GM18508 (cell line): ENCODE measurements around the gene IQCN.

ENCODE experiments used
- ATAC-seq: cut with Tn5 transposase; IDR thresholded peaks from one replicate; pipeline ENCODE4 v1.9.1; 2021; ENCODE audit warnings: moderate number of reproducible peaks; ENCODE audit not compliant: insufficient read depth, unreplicated experiment

The IQCN gene

DNA sequence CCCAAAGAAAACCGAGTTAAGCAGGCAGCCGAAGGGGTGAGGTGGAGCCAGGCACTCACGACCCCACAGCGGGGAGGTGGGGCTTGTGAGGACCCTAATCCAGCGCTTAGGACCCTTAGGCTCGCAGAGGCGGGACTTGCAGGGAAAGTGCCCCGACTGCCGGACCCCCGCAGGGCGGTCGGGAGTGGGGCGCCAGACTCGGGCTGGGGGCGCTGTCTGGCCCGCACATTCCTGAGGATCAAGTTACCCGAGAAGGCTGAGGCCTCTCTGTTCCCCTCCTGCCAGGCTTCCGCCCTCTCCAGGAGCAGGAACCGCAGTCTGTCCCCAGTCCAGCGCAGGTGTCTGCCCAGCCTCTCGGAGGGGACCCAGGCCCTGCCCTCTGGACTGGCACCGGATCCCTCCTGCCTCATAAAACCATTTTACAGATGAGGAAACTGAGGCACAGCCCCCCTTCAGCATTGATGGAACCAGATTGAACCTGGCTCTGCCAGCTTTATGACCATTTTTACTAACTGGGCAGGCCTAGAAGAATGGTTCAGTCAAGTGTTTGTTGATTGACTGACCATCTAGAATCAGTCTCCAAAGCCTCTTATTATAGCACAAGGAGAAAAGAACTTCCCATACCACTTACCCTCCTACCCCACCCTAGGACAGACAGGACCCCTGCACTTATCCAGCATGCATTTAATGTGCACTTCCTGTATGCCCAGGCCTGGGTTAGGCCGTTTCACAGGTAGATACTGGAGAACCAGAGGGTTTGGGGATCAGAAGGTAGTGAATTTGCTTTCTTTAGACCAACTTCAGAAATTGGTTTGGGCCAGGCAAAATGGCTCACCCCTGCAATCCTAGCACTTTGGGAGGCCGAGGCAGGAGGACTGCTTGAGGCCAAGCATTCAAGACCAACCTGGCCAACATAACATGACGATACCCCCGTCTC lies 13.9 kb upstream of the IQCN start:
- no peak for ATAC-seq

DNA sequence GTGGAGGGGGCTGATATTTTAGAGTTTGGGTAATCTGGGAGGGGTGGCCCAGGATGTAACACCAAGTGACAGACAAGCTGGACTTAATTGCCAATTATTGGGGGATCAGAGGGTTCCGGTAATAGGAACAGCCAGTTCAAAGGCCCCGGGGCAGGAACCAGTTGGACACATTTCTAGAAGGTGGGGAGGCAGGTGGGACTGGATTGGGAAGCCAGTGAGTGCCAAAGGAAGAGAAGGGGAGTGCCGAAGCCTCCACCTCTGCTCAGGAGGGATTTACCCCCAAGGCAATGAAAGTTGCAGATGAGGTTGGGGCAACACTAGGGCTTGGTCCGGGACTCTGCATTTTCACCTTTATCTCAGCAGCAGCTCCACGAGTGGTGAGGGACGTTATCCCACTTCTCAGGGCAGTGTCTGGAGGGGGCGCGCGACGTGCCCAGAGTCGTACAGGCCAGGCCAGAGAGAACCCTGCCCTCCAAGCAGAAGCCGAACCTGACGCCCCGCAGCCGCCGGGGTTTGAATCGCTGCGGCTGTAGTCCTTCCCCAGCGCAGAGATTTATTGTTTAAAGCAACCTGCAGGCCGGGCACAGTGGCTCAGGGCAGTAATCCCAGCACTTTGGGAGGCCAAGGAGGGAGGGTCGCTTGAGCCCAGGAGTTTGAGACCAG lies 12.9 kb upstream of the IQCN start:
- ATAC-seq: no peak

DNA sequence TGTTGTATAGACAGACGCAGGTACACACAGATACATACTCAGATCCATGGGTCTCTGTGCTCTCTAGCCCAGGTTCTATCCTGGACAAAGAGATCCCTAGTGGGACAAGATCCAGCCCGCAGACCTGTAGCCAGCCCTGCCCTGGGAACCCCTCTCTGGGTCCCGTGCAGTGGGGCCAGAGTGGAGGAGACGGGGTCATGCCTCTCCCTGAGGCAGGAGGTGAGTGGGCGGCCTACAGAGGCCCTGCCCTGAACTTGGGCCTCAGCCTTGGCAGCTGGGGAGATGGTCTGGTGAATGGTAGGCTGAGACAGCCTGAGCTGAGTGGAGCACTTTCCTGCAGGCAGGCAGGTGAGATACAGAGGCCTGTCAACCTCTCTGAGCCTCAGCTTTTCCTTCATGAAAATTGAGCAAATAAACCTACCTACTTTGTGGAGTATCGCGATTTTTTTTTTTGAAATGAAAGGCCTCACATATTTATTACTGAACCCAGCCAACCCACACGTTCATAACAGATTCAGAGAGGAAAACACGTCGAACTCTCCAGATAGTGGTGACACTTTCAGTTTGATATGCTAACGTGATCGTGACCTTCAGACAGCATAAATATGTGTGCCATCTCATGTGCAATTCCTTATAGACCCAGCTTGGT lies 10.6 kb upstream of the IQCN start:
- ATAC-seq: no peak

- no peak for ATAC-seq
These were observed 9.1 kb upstream of the IQCN start for GRCh38 chr19:18283338-18283737.

- ATAC-seq: no peak
These were observed 8.5 kb upstream of the IQCN start for GRCh38 chr19:18282788-18283141.

- ATAC-seq: peak; percentile 14
These were observed 8.0 kb upstream of the IQCN start for GRCh38 chr19:18282021-18282787.

- peak; percentile 41 for ATAC-seq
These were observed 7.1 kb upstream of the IQCN start, which contains the start of gene JUND for GRCh38 chr19:18281082-18282020. JUND (minus strand) TSS chr19:18281622; CDS start chr19:18281484, 138 bp downstream.

DNA sequence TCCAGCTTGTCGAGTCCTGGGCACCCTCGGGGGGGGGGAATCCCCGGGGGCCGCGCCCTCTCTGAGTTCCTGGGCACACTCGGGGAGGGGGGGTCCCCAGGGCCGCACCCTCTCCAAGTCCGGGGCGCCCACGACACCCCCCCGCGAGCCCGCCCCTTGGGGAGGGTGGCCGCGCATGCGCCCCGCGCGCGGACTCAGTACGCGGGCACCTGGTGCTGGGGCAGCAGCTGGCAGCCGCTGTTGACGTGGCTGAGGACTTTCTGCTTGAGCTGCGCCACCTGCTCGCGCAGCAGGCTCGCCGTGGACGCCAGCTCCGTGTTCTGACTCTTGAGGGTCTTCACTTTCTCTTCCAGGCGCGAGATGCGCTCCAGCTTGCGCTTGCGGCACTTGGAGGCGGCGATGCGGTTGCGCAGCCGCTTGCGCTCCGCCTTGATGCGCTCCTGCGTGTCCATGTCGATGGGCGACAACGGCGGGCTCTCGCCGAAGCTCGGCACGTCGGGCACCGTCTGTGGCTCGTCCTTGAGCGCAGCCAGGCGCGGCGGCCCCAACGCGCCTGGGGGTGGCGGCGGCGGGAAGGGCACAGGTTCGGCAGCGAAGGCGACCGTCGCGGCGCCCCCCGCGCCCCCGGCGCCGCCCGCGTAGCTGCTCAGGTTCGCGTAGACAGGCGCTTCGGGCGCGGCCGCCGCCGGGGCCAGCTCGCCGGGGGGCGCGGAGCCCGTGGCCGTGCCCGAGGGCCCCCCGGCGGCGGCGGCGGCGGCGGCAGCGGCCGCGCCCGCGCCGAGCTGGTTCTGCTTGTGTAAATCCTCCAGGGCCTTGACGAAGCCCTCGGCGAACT lies 6.2 kb upstream of the IQCN start:
- no peak for ATAC-seq

GRCh38 chr19:18279516-18280246 lies 5.4 kb upstream of the IQCN start:
- ATAC-seq: no peak

- no peak for ATAC-seq
These were observed 4.9 kb upstream of the IQCN start for GRCh38 chr19:18279266-18279515.

DNA sequence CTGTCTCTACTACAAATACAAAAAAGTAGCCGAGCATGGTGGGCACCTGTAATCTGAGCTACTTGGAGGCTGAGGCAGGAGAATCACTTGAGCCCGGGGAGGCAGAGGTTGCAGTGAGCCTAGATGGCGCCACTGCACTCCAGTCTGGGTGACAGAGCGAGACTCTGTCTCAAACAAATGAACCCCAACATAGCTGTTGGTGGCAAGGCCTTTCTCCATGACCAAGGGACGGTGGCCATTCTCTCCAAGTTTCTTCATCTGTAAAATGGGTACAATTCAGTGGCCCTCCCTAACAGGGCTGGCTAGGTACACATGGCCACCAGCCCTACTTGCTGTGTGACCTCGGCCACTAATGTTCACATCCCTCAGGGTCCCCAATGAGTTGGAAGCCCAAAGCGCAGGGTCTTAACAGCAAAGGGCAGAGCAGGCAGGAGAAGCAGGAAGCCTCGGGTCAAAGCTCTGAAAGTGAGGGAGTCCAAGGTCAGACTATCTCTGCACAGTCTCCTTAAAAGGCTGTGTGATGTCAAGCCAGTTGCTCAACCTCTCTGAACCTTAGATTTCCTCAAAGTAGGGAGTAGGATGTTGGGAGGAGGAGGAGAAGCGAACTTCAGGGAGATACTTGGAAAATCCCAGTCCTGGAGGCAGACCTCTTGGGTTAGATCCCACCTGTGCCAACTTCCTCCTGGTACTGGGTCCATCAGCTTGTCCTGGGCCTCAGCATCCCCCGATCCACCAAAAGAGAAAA lies 4.4 kb upstream of the IQCN start:
- ATAC-seq: no peak

- no peak for ATAC-seq
These were observed 617 bp upstream of the IQCN start for GRCh38 chr19:18274781-18275356.

DNA sequence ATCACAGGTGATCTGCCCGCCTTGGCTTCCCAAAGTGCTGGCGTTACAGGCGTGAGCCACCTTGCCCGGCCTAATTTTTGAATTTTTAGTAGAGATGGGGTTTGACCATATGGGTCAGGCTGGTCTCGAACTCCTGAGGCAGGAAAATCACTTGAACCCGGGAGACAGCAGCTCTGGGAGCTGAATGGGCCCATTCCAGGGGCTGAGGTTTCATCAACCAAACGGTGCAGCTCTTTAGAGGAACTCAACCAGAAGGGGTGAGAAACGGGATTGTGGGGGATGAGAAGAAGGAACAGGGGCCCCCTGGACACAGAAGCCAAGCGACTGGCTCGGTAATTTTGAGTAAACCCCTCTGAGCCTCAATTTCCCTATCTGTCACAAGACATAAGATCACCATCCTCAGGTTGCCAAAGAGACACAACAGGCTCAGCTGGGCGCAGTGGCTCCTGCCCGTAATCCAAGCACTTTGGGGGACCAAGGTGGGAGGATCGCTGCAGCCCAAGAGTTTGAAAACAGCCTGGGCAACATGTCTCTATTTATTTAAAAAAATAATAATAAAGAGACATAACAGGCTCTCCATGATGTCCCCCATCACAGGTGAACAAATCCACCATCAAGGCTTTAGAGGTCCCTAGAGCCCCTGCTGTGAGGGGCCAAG lies 562 bp downstream of the IQCN start:
- ATAC-seq: no peak

DNA sequence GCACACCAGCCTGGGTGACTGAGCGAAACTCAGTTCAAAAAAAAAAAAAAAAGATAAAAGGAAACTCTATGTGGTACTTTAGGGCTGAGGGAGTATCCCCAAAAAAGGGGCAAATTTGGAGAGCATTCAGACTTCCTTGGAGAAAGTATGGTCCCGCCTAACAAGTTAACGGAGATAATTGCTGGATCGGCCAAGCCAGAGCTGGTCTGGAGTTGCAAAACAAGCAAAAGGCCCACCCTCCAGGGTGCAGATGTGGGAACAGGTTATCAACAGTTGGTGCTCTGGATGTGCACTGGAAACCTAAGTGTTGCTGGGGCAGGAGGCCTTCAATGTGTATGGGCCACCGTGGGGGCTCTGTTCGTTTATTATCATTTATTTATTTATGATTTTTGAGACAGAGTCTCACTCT lies 2.8 kb downstream of the IQCN start:
- no peak for ATAC-seq

DNA sequence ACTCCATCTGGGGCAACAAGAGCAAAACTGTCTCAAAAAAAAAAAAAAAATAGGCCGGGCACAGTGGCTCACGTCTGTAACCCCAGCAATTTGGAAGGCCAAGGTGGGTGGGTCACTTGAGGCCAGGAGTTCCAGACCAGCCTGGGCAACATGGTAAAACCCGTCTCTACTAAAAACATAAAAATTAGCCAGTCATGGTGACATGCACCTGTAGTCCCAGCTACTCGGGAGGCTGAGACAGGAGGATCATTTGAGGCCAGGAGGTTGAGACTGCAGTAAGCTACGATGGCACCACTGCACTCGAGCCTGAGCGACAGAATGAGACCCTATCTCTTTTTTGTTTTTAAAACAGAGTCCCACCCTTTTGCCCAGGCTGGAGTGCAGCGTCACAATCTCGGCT lies 3.9 kb downstream of the IQCN start:
- no peak for ATAC-seq

- no peak for ATAC-seq
These were observed 5.1 kb downstream of the IQCN start for GRCh38 chr19:18269070-18269723.
